GM12878 (cell line): ENCODE results near the gene EDC4. TPM values are rescaled to one million over a fixed set of nuclear protein-coding genes. Genes with fewer than 3 reads are reported as not detected.

Experiments used
- ATAC-seq: fragments of 200-7000 bp; cut with Tn5 transposase; 3 replicates; pipeline ENCODE4 v1.9.1; 2020; ENCODE audit warnings: mild to moderate bottlenecking, moderate library complexity
- BruUV-seq: library from RNA; stranded (reverse); fragments of 400-500 nt; replicated peaks from 2 replicates; lab custom pipeline; 2021; lab: Mats Ljungman, UMichigan
- CTCF ChIA-PET: fragments of 300-600 bp; sonication (Branson Sonifier 250); formaldehyde crosslinking; extraction: SDS; loops from one replicate; lab custom pipeline; 2021; ENCODE audit warnings: inconsistent platforms; lab: Yijun Ruan, JAX
- POLR2A ChIA-PET: fragments of 350-600 bp; formaldehyde crosslinking; extraction: SDS; loops from one replicate; lab custom pipeline; 2021; ENCODE audit warnings: inconsistent platforms; lab: Charles Lee
- RAD21 ChIA-PET: fragments of 300-600 bp; sonication (Branson Sonifier 250); formaldehyde crosslinking; loops from one replicate; lab custom pipeline; 2023; ENCODE audit warnings: antibody characterized with exemption; ENCODE audit not compliant: unreplicated experiment; lab: Charles Lee
- SMC1A ChIA-PET: fragments of 300-600 bp; sonication (Branson Sonifier 250); formaldehyde crosslinking; loops from one replicate; lab custom pipeline; 2023; ENCODE audit not compliant: unreplicated experiment, uncharacterized antibody; lab: Charles Lee
- DNase-seq: peaks from one replicate; pipeline ENCODE4 v3.0.0-alpha.2; 2011; ENCODE audit warnings: low read depth, low spot score
- FAIRE-seq: peaks from 3 replicates; lab custom pipeline; 2011; peaks lifted over from hg19 to GRCh38; lab: Jason Lieb, UNC
- H2AFZ ChIP-seq: 2 replicates; pipeline ENCODE4 v1.6.0; 2011; ENCODE audit warnings: low read depth, low read length, control low read depth; ENCODE audit not compliant: control insufficient read depth
- H3K27ac ChIP-seq: 2 replicates; pipeline ENCODE4 v1.5.1; 2011; ENCODE audit warnings: control low read depth; ENCODE audit not compliant: control insufficient read depth, insufficient read depth
- H3K27me3 ChIP-seq, 2 experiments: replicated peaks in 1 of 2; 2 replicates each; pipeline versions ENCODE4 v1.6.0 to v1.6.1; 2011; ENCODE audit warnings: low read length in 1 of 2; ENCODE audit not compliant: control insufficient read depth in 2 of 2, insufficient read depth in 2 of 2
- H3K36me3 ChIP-seq, 2 experiments: 2 replicates each; pipeline ENCODE4 v1.5.1; 2011; ENCODE audit warnings: low read length in 1 of 2; ENCODE audit not compliant: control insufficient read depth in 2 of 2, insufficient read depth in 2 of 2
- H3K4me1 ChIP-seq: 2 replicates; pipeline ENCODE4 v1.6.1; 2011; ENCODE audit warnings: mild to moderate bottlenecking, low read length, moderate library complexity, mixed read lengths; ENCODE audit not compliant: control insufficient read depth, insufficient read depth
- H3K4me2 ChIP-seq: 2 replicates; pipeline ENCODE4 v1.6.0; 2011; ENCODE audit warnings: control low read depth; ENCODE audit not compliant: control insufficient read depth, insufficient read depth
- H3K4me3 ChIP-seq: fragments of 200-600 bp; sonication (generic); 2 replicates; pipeline ENCODE4 v1.5.1; 2016
- H3K79me2 ChIP-seq: 2 replicates; pipeline ENCODE4 v1.6.0; 2011; ENCODE audit warnings: low read length; ENCODE audit not compliant: control insufficient read depth, insufficient read depth
- H3K9ac ChIP-seq: 2 replicates; pipeline ENCODE4 v1.8.0; 2011; ENCODE audit warnings: low read length, control low read depth, mixed read lengths; ENCODE audit not compliant: control insufficient read depth, insufficient read depth
- H3K9me3 ChIP-seq: replicated peaks from 3 replicates; pipeline ENCODE4 v1.5.1; 2011; ENCODE audit warnings: mild to moderate bottlenecking, low read length; ENCODE audit not compliant: control insufficient read depth, insufficient read depth
- H4K20me1 ChIP-seq: 2 replicates; pipeline ENCODE4 v1.6.0; 2011; ENCODE audit not compliant: control insufficient read depth, insufficient read depth
- CREM ChIP-seq: IDR thresholded peaks from 2 replicates; pipeline ENCODE4 v1.6.1; 2014; ENCODE audit warnings: antibody characterized with exemption, low read depth
- HCFC1 ChIP-seq: fragments of 150-350 bp; IDR thresholded peaks from 2 replicates; pipeline ENCODE4 v1.6.1; 2014; ENCODE audit warnings: low read length
- POLR2A ChIP-seq: IDR thresholded peaks from 2 replicates; pipeline ENCODE4 v1.6.1; 2011; ENCODE audit warnings: low read depth, mild to moderate bottlenecking, low read length
- TCF3 ChIP-seq: IDR thresholded peaks from 2 replicates; pipeline ENCODE4 v1.6.1; 2012; ENCODE audit warnings: low read depth, mild to moderate bottlenecking, low read length, borderline replicate concordance; ENCODE audit not compliant: insufficient read depth
- WGBS: methylation state at CpG from one replicate; pipeline ENCODE4 v1.1.6; 2016; ENCODE audit warnings: low lambda C conversion rate; ENCODE audit not compliant: insufficient replicate concordance, insufficient coverage; ENCODE audit errors: missing lambda C conversion rate; 5-methylcytosine and 5-hydroxymethylcytosine counted together
- in situ Hi-C: fragments of 300-500 bp; cut with MboI; formaldehyde crosslinking; loops from 9 replicates; pipeline ENCODE4 v1.14.3; 2018; ENCODE audit warnings: mixed read lengths
- intact Hi-C: fragments of 100-400 bp; cut with micrococcal nuclease; formaldehyde crosslinking; loops from one replicate; pipeline ENCODE4 v1.14.2; 2022; ENCODE audit not compliant: unreplicated experiment
- polyA plus RNA-seq, 11 experiments: library from polyadenylated mRNA; depleted of rRNA in 4 of 11; unstranded in 6 of 11; stranded (reverse) in 5 of 11; fragments of >200 nt; fragmentation: Nextera tagmentation in 4 of 11; fragmentation: Illumina TruSeq in 1 of 11; extraction: Ambion mirVana in 4 of 11; extraction: Trizol in 1 of 11; gene quantifications; 1 replicate in 1 of 11; 2 replicates in 10 of 11; pipeline versions ENCODE4 v1.2.1 to v1.2.3, GENCODE V29; 2011 to 2016; ENCODE audit warnings: inconsistent platforms in 2 of 11, missing spikeins in 2 of 11, low read depth in 1 of 11
- total RNA-seq, 4 experiments: library from RNA; depleted of rRNA in 3 of 4; stranded (reverse); fragments of >200 nt in 3 of 4; fragmentation: Illumina TruSeq in 1 of 4; extraction: Trizol in 1 of 4; gene quantifications; 2 replicates each; pipeline versions ENCODE4 v1.2.1 to v1.2.3, GENCODE V29; 2013 to 2021
- TF ChIP-seq, protein P1 (sequence below): IDR thresholded peaks from 2 replicates; pipeline ENCODE4 v1.6.1; 2011; ENCODE audit warnings: low read depth, mild to moderate bottlenecking, low read length, moderate library complexity, borderline replicate concordance; ENCODE audit errors: extremely low read depth
- TF ChIP-seq, protein P2 (sequence below): IDR thresholded peaks from 2 replicates; pipeline ENCODE4 v1.6.1; 2012; ENCODE audit warnings: low read depth, low read length, improper control_type of control experiment
- TF ChIP-seq, protein P3 (sequence below): fragments of 450-650 bp; formaldehyde crosslinking; IDR thresholded peaks from 2 replicates; pipeline ENCODE4 v1.5.0; 2022; ENCODE audit warnings: mild to moderate bottlenecking, missing genetic modification characterization

EDC4 gene
- total and polyA plus RNA-seq, 10 of the 15 experiments (the other 5 are each of a cell fraction or from before 2014, with no cell fraction given), result 1.2 to 86.0 (median 53.4) TPM

DNA sequence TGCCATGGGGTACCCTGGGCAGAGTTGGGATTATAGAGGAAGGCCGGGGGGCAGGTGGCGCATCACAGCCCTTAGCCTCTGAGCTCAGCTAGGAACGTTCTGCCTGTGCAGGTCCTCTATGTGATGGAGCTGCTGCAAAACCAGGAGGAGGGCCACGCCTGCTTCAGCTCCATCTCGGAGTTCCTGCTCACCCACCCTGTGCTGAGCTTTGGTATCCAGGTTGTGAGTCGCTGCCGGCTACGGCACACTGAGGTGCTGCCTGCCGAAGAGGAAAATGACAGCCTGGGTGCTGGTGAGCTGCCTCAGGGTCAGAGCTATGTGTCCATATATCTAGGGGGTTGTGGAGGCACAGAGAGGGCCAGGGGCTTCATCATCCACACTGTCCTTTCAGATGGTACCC, 6.0 kb downstream of the EDC4 start:
- over 99% methylated on average over 9 of the region's 9 CpGs for whole genome bisulfite sequencing
- TF ChIP-seq, protein P1, sequence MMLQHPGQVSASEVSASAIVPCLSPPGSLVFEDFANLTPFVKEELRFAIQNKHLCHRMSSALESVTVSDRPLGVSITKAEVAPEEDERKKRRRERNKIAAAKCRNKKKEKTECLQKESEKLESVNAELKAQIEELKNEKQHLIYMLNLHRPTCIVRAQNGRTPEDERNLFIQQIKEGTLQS, result no peak
- TF ChIP-seq CREM, result no peak
- ATAC-seq, result no peak
- Histone ChIP-seq H3K27ac (no peak overlapping the region), H3K27me3 (no peaks in the 10 kb centered on the region), H3K4me1 (peaks cover 6% of the 10 kb centered on the region; the same call in 1 of the 2 replicates), H3K9ac (no peak overlapping the region), H3K79me2 (peaks cover 19% of the 10 kb centered on the region), H3K4me2 (no peak overlapping the region), H3K4me3 (no peak overlapping the region), H3K9me3 (no peaks in the 10 kb centered on the region), H4K20me1 (peaks cover 2% of the 10 kb centered on the region), H3K36me3 (peaks cover 19 to 58% of the 10 kb centered on the region in 2 experiments; a peak in 3 of 4 replicates), H2AFZ (no peak overlapping the region)
- BruUV-seq, result no TSS peak
- ChIA-PET CTCF (interaction anchor here (0.9 to 2.2 kb wide), 2 partner anchors 10 to 62 kb away, joined by 5 to 9 read pairs; no protein-coding TSS in a partner anchor), RAD21 (no interaction called here), POLR2A (no interaction called here), SMC1A (no interaction called here)
- FAIRE-seq, result no peak
- in situ Hi-C loops, result loop anchor here (5.0 kb wide), 1 partner anchor 163 kb away; no protein-coding TSS in a partner anchor
- intact Hi-C loops, result no loop called here
- DNase-seq, result no peak

DNA sequence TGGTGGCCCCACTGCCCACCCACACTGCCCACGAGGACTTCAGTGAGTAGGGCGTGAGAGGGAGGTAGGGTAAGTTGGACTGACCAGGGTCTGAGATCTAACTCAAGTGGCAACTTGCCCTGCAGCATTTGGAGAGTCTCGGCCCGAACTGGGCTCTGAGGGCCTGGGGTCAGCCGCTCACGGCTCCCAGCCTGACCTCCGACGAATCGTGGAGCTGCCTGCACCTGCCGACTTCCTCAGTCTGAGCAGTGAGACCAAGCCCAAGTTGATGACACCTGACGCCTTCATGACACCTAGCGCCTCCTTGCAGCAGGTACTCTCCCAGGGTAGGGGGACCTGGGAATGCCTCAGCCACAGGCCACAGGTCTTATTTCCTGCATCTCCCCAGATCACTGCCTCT, 6.6 kb downstream of the EDC4 start:
- Histone ChIP-seq H3K4me3 (no peak overlapping the region), H3K27me3 (no peaks in the 10 kb centered on the region), H3K27ac (no peak overlapping the region), H3K9me3 (no peaks in the 10 kb centered on the region), H3K4me1 (peaks cover 3% of the 10 kb centered on the region; the same call in 1 of the 2 replicates), H3K9ac (no peak overlapping the region), H3K4me2 (no peak overlapping the region), H4K20me1 (no peaks in the 10 kb centered on the region; the same call in 1 of the 2 replicates), H3K79me2 (peaks cover 12% of the 10 kb centered on the region), H2AFZ (no peak overlapping the region), H3K36me3 (peaks cover 22 to 61% of the 10 kb centered on the region in 2 experiments; a peak in 3 of 4 replicates)
- BruUV-seq, result no TSS peak
- FAIRE-seq (no peak), DNase-seq (no peak), ATAC-seq (no peak)
- ChIA-PET CTCF (interaction anchor here (0.9 to 2.2 kb wide), 2 partner anchors 9 to 63 kb away, joined by 5 to 9 read pairs; no protein-coding TSS in a partner anchor), RAD21 (no interaction called here), POLR2A (no interaction called here), SMC1A (no interaction called here)
- in situ Hi-C loops, result loop anchor here (5.0 kb wide), 1 partner anchor 163 kb away; no protein-coding TSS in a partner anchor
- intact Hi-C loops, result no loop called here
- 85% methylated on average over 12 of the region's 12 CpGs for WGBS
- TF ChIP-seq HCFC1, result no peak
- TF ChIP-seq, protein P2, sequence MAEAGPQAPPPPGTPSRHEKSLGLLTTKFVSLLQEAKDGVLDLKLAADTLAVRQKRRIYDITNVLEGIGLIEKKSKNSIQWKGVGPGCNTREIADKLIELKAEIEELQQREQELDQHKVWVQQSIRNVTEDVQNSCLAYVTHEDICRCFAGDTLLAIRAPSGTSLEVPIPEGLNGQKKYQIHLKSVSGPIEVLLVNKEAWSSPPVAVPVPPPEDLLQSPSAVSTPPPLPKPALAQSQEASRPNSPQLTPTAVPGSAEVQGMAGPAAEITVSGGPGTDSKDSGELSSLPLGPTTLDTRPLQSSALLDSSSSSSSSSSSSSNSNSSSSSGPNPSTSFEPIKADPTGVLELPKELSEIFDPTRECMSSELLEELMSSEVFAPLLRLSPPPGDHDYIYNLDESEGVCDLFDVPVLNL, result no peak
- TF ChIP-seq TCF3, result no peak
- no peak; the same call in 1 of the 2 replicates for TF ChIP-seq POLR2A
- TF ChIP-seq, protein P3, sequence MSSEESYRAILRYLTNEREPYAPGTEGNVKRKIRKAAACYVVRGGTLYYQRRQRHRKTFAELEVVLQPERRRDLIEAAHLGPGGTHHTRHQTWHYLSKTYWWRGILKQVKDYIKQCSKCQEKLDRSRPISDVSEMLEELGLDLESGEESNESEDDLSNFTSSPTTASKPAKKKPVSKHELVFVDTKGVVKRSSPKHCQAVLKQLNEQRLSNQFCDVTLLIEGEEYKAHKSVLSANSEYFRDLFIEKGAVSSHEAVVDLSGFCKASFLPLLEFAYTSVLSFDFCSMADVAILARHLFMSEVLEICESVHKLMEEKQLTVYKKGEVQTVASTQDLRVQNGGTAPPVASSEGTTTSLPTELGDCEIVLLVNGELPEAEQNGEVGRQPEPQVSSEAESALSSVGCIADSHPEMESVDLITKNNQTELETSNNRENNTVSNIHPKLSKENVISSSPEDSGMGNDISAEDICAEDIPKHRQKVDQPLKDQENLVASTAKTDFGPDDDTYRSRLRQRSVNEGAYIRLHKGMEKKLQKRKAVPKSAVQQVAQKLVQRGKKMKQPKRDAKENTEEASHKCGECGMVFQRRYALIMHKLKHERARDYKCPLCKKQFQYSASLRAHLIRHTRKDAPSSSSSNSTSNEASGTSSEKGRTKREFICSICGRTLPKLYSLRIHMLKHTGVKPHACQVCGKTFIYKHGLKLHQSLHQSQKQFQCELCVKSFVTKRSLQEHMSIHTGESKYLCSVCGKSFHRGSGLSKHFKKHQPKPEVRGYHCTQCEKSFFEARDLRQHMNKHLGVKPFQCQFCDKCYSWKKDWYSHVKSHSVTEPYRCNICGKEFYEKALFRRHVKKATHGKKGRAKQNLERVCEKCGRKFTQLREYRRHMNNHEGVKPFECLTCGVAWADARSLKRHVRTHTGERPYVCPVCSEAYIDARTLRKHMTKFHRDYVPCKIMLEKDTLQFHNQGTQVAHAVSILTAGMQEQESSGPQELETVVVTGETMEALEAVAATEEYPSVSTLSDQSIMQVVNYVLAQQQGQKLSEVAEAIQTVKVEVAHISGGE, result no peak
